SU-DHL-6 (cell line): ENCODE results near the gene PHLDB1.

ENCODE experiments used
- CTCF ChIP-seq: fragments of 200-600 bp; sonication (generic); IDR thresholded peaks from one replicate; pipeline ENCODE4 v1.5.1; 2017; ENCODE audit warnings: antibody characterized with exemption, mild to moderate bottlenecking, low read length, moderate library complexity; ENCODE audit not compliant: insufficient read depth, poor library complexity, severe bottlenecking
- EZH2phosphoT487 ChIP-seq: fragments of 200-600 bp; sonication (generic), shearing (Covaris generic); conservative IDR thresholded peaks from 2 replicates; pipeline ENCODE4 v1.6.1; 2018; ENCODE audit warnings: mild to moderate bottlenecking, antibody characterized with exemption, low read length, moderate library complexity, mixed read lengths

DNA sequence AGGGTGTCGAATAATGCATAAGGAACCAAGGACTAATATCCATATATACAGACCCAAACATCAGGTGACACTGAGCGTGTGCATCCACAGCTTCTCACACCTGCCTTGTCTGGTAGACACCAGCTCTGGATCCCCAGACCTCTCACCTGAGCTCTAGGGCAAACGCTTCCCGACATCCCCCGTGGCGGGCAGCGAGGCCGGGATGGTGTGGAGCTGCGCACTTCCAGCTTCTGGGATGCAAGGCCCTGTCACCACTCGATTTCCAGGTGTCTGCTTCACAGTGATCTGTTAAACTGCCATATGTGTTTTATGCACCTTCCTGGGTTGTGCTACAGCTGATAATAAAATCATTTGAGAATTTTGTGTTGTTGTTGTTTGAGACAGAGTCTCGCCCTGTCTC, 87.4 kb downstream of the PHLDB1 start:
- no peak for TF ChIP-seq CTCF
- TF ChIP-seq EZH2phosphoT487: no peak
